Measurements from ENCODE around the gene CSNK2A2.
A peak's percentile ranks its signal among the peaks of the same experiment; 100 is the strongest.

CSNK2A2 gene

DNA sequence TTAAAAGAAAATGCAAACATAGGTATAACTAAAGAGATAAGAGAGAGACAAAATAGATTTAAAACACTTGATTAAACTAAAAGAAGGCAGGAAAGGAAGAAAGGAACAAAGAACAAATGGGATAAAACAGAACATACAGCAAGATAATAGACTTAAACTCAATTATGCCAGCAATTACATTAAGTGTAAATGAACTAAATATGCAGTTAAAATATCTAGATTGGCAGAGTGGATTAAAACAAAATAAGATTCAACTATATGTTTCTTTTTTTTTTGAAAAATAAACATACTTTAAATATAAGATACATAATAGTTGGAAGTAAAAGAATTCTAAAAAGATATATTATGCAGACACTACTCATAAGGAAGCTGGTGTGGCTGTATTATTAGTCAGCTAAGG, 59.1 kb downstream of the CSNK2A2 start:
- DNase-seq (ENCODE audit: low spot score) = no peak

GRCh38 chr16:58137581-58137980, 60.3 kb downstream of the CSNK2A2 start:
- DNase-seq (ENCODE audit: low spot score) = no peak

GRCh38 chr16:58129097-58129936, 68.6 kb downstream of the CSNK2A2 start, which contains the start of gene CFAP20:
CFAP20 (minus strand) TSS chr16:58129381; CDS start chr16:58129115, 266 bp downstream.
- DNase-seq (ENCODE audit: low spot score) = peak; percentile 99

DNA sequence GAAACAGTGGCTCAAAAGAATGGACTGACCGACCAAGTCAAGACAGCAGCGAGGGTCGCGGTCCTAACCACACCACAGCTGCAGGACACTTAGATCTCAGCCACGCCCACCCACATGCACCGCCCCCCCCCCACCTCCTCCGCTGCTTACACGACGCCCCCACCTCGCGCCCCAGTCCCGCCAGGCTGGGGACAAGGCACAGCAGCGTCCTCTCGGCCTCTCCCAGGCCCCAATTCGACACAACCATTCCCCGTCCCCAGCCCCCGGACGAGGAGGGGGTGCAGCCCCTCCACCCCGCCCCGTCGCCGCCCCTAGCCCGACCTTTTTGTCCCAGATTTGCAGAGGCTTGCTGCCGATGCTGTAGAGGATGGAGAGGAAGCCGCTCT, 69.2 kb downstream of the CSNK2A2 start:
- peak; percentile 34 for DNase-seq (ENCODE audit: low spot score)

DNA sequence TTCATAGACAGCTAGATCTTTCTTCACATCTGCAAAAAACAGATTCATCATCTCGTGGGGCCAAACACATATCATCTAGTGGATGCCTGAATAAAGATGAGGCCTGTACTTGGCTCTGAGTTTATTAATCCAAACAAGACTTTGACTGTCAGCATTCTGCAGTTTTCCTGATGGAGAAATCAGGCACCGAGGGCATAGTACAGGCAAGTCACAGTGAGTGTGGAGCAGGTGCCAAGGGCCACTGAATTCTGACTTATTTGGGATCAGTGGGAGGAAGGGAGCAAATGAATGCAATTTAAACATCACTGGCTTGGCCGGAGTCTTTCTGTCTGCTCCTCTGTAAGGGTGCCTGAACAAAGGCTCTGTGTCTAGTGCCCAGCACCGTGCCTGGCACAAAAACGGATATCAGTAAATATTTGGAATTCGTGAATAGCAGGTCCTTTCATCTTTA, 69.7 kb downstream of the CSNK2A2 start:
- peak; percentile 67 for DNase-seq (ENCODE audit: low spot score)

GRCh38 chr16:58127634-58128033, 70.3 kb downstream of the CSNK2A2 start:
- no peak for DNase-seq (ENCODE audit: low spot score)

DNA sequence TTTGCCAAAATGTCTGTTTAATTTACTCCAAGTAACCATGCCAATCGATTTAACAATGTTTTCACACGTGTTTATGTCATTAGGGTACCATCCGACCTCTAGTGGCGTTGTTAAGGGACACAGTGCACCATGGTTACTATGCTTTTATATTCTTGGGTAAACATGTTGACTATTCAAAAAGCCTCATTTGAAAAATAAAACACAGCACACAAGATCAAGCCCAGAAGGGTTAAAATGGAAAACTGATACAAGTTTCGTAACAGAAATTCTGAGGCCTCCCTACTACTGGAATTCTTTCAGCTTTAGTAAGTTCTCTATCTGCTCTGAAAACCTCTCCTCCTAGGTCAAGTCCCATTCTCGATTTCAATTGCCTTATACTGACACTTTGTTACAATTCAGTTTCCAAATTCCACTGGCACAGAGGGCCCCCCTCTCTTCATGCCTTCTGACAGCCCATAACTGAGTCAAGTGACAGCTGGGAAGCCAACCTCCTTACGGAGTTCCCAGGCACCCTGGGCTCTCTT, 70.8 kb downstream of the CSNK2A2 start:
- peak; percentile 53 for DNase-seq (ENCODE audit: low spot score)

DNA sequence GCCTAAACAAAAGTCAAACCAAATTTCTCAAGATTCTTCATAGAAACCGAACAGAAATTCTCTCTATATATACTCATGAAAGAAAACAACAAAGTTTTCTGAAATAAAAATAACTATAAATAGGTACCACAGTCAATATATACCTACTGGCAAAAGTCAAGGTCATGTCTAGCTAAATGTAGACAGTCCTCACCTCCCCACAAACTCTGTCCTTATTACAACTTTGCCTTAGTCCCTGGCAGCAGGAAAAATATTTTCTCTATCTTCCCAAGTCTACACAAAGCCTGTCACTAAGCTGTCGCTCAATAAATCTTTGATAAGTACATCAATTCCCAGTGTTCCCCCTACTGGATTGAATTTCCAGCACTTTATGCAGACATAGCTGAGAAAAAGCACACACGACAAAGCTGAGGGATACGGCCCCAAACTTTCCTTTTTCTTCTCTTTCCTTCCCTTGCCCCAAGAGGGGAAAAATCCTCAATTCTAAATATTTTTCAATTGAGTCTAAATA, 71.4 kb downstream of the CSNK2A2 start:
- no peak for DNase-seq (ENCODE audit: low spot score)

- no peak for DNase-seq (ENCODE audit: low spot score)
These were observed 72.0 kb downstream of the CSNK2A2 start for GRCh38 chr16:58125781-58126335.

- no peak for DNase-seq (ENCODE audit: low spot score)
These were observed 72.9 kb downstream of the CSNK2A2 start for GRCh38 chr16:58125041-58125440.

- no peak for DNase-seq (ENCODE audit: low spot score)
These were observed 73.3 kb downstream of the CSNK2A2 start for GRCh38 chr16:58124601-58124915.

DNA sequence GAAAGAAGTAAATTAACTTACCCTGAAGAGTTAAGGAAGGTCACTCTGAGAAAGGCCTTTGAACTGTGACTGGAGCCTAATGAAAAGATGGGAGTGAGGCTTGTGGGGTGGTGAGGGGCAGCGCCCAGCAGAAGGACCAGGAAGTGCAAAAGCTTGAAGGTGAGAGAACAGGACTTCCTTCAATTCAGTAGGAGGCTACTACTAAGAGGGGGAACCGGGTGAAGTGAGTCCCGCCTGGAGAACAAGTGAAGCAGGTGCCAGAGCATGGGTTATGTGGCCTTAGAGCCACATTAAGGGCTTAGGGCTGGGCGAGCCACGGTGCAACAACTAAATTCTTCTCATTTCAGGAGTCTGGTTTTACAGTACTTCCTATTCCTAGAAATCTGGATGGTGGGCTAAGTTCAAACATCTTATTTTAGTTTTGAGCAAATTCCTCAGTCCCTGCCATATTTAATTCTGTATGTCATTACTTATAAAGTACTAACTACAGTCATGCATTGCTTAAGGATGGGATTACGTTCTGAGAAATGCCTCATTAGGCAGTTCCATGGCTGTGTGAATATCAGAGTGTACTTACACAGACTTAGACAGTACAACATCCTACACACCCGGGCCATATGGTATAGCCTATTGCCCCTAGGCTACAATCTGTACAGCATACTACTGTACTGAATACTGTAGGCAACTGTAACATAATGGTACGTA, 73.9 kb downstream of the CSNK2A2 start:
- no peak for DNase-seq (ENCODE audit: low spot score)

- no peak for DNase-seq (ENCODE audit: low spot score)
These were observed 76.8 kb downstream of the CSNK2A2 start for GRCh38 chr16:58121132-58121531.

DNA sequence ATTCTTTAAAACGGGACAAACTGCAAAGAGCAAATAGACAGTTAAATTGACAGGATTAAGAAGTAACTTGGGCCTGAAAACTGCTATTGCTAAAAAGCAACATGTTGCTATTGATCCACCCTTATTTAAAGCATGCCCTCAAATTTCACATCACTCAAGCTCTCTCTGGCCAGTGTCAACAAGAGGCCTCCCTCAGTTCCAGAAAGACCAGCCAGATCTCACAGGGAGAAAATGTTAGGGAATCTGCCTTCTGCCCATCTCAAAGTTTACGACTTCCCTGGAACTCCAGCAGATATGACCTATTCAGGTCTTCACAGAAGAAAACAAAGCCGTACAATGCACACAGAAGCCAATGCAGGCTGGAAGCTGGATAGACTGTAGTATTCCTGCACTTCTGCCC, 77.7 kb downstream of the CSNK2A2 start:
- no peak for DNase-seq (ENCODE audit: low spot score)

GRCh38 chr16:58119509-58119845, 78.4 kb downstream of the CSNK2A2 start:
- no peak for DNase-seq (ENCODE audit: low spot score)

DNA sequence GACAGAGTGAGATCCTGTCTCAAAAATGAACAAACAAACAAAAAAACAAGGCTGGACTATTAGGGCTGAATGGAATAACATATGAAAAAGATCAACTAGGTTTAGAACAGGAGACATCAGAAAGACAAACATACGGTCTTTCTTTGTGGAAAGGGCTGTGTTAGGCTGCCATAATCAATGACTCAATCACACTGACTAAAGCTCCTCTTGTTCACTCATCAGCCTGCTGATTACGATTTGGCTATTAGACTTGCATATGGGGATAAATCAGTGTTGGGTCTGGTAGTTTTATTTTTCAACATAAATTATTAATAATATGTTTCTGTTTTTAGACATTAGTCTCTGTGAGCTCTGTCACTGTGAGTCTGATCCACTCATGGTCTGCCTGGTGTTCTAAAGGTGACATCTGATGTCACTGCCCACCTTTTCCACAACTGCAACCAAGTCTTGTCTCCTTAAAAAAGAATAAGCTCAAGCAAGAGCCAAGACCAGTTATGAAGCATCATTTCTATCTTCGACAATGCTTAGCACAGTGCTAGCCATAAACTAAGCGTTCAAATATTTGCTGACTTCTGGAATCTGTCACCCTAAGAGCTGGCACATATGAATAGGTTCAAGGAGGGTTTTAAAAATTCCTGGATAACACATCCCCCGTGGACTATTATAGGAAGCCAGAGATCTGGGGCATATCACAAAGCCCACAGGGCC, 79.0 kb downstream of the CSNK2A2 start:
- DNase-seq (ENCODE audit: low spot score) = no peak

DNA sequence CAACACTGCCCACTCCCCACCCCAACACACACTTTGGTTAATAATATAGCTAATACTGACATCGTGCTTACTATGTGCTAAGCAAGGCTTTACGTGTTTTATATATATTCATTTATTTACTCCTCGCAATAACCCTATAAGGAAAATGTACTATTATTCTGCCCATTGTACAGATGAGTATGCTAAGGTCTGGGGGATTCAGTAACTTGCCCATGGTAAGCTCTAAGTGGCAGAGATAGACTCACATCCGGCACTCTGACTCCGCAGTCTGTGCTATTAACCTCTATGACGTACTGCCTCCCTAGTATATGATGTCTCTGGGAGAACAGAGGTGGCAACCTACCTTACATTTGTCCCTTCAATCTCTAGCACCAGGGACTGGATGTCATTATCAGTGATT, 81.4 kb downstream of the CSNK2A2 start:
- DNase-seq (ENCODE audit: low spot score) = no peak

GRCh38 chr16:58116081-58116480, 81.8 kb downstream of the CSNK2A2 start:
- no peak for DNase-seq (ENCODE audit: low spot score)

- no peak for DNase-seq (ENCODE audit: low spot score)
These were observed 82.8 kb downstream of the CSNK2A2 start for GRCh38 chr16:58114827-58115825.

GRCh38 chr16:58111302-58111627, 86.6 kb downstream of the CSNK2A2 start:
- DNase-seq (ENCODE audit: low spot score) = no peak
